Natural killer cell (primary cell): ENCODE results near the gene RPL10. TPM values are rescaled to one million over a fixed set of nuclear protein-coding genes. Genes with fewer than 3 reads are reported as not detected.

Source experiments
- ATAC-seq, 3 donors: fragments of 150-1000 bp in 2 of 3; fragments of 200-7000 bp in 1 of 3; cut with Tn5 transposase; 1 replicate in 1 of 3; 2 replicates in 2 of 3; pipeline ENCODE4 v1.10.0; 2021; ENCODE audit warnings: mild to moderate bottlenecking in 2 of 3, moderate library complexity in 2 of 3
- DNase-seq, 2 donors: peaks; one replicate each; pipeline versions ENCODE4 v3.0.0 to v3.0.0-alpha.2; 2013 to 2021; ENCODE audit warnings: mixed read lengths in 1 of 2
- H3K27ac ChIP-seq: one replicate; pipeline ENCODE4 v1.5.1; 2013; ENCODE audit warnings: mild to moderate bottlenecking, low read length
- H3K27me3 ChIP-seq: one replicate; pipeline ENCODE4 v1.6.1; 2013; ENCODE audit warnings: low read length; ENCODE audit not compliant: control insufficient read depth, insufficient read depth
- H3K36me3 ChIP-seq: one replicate; pipeline ENCODE4 v1.6.1; 2013; ENCODE audit warnings: low read length; ENCODE audit not compliant: control insufficient read depth, insufficient read depth
- H3K4me1 ChIP-seq: one replicate; pipeline ENCODE4 v1.6.1; 2013; ENCODE audit warnings: low read length; ENCODE audit not compliant: control insufficient read depth, insufficient read depth
- H3K4me3 ChIP-seq: one replicate; pipeline ENCODE4 v1.5.1; 2013; ENCODE audit warnings: low read length
- H3K9me3 ChIP-seq: one replicate; pipeline ENCODE4 v1.6.1; 2013; ENCODE audit warnings: low read length; ENCODE audit not compliant: control insufficient read depth, insufficient read depth
- H3K27ac Mint-ChIP-seq, 2 donors: one replicate each; pipeline ENCODE4 v1.8.0; 2022; ENCODE audit warnings: mild to moderate bottlenecking in 2 of 2, mixed read lengths in 2 of 2, moderate library complexity in 1 of 2
- H3K27me3 Mint-ChIP-seq, 2 donors: one replicate each; pipeline ENCODE4 v1.8.0; 2022; ENCODE audit warnings: low read depth in 2 of 2, mixed read lengths in 2 of 2
- H3K36me3 Mint-ChIP-seq: one replicate; pipeline ENCODE4 v1.8.0; 2022; ENCODE audit warnings: mixed read lengths
- H3K4me1 Mint-ChIP-seq, 2 donors: one replicate each; pipeline ENCODE4 v1.8.0; 2022; ENCODE audit warnings: mixed read lengths in 2 of 2
- H3K4me3 Mint-ChIP-seq: one replicate; pipeline ENCODE4 v1.8.0; 2022; ENCODE audit warnings: mild to moderate bottlenecking, moderate library complexity, mixed read lengths
- H3K9me3 Mint-ChIP-seq, 2 donors: one replicate each; pipeline ENCODE4 v1.8.0; 2022; ENCODE audit warnings: mixed read lengths in 2 of 2
- CTCF ChIP-seq: fragments of 200-600 bp; IDR thresholded peaks from one replicate; pipeline ENCODE4 v1.8.0; 2022; ENCODE audit warnings: antibody characterized with exemption
- WGBS: methylation state at CpG from one replicate; pipeline ENCODE4 v1.1.7; 2013; ENCODE audit warnings: missing lambda C conversion rate; ENCODE audit not compliant: insufficient coverage; 5-methylcytosine and 5-hydroxymethylcytosine counted together
- intact Hi-C: fragments of 100-400 bp; cut with micrococcal nuclease; formaldehyde crosslinking; loops from one replicate; pipeline ENCODE4 v1.14.2; 2022
- total RNA-seq, 4 donors: library from RNA; stranded (reverse); fragments of 120-200 nt in 1 of 4; gene quantifications; one replicate each; pipeline versions ENCODE4 v1.2.3 to v1.2.4, GENCODE V29; 2013 to 2022

The RPL10 gene
- total RNA-seq, 3 donors from 2014 or later (not counting 1 experiment from before 2014, with no cell fraction given): 2,249 to 2,456 (median 2,324) TPM

- peaks cover 22 to 25% of the 10 kb centered on the region in 2 donors for H3K4me1 Mint-ChIP-seq
These were observed 30.3 kb downstream of the RPL10 start, which contains the start of gene ATP6AP1 for GRCh38 chrX:154428176-154429171. TSS of gene ATP6AP1 (plus strand) at chrX:154428677. CDS start at chrX:154428693, 16 bp downstream.

GRCh38 chrX:154429711-154430110 is 31.5 kb downstream of the RPL10 start:
- no peak overlapping the region for H3K27ac Mint-ChIP-seq
- 92% methylated on average over 2 of the region's 2 CpGs for whole genome bisulfite sequencing
- peaks cover 22 to 25% of the 10 kb centered on the region in 2 donors for H3K4me1 Mint-ChIP-seq
- H3K36me3 ChIP-seq: peaks cover 14% of the 10 kb centered on the region
- H3K4me3 ChIP-seq: no peak overlapping the region
- peak overlapping the region; percentile 86 for H3K4me3 Mint-ChIP-seq
- H3K9me3 Mint-ChIP-seq: no peaks in the 10 kb centered on the region
- ATAC-seq: no peak
- H3K4me1 ChIP-seq: peaks cover 37% of the 10 kb centered on the region
- TF ChIP-seq CTCF: no peak
- DNase-seq: peak in 1 of 2 donors; percentile 1
- no peaks in the 10 kb centered on the region for H3K36me3 Mint-ChIP-seq
- H3K27me3 Mint-ChIP-seq: no peaks in the 10 kb centered on the region
- H3K27me3 ChIP-seq: no peaks in the 10 kb centered on the region
- no peak overlapping the region for H3K27ac ChIP-seq
- intact Hi-C loops: loop anchor here (5.0 kb wide), 1 partner anchor 48 kb away; the partner anchor contains the start of gene LAGE3
- no peaks in the 10 kb centered on the region for H3K9me3 ChIP-seq

More at GRCh38 chrX:154428176-154429171, 30.3 kb downstream of the RPL10 start, which contains the start of gene ATP6AP1:
- peak within 1 kb of the TSS; percentile 53 for H3K27ac ChIP-seq
- Mint-ChIP-seq H3K27me3 (no peaks in the 10 kb centered on the region), H3K27ac (peak within 1 kb of the TSS; percentile 83 to 84), H3K4me3 (peak within 1 kb of the TSS; percentile 86), H3K36me3 (no peaks in the 10 kb centered on the region), H3K9me3 (no peaks in the 10 kb centered on the region)
- DNase-seq (peak; percentile 81 to 92), ATAC-seq (peak; percentile 97 to 99 (median 97))
- peaks cover 14% of the 10 kb centered on the region for H3K36me3 ChIP-seq
- peaks cover 37% of the 10 kb centered on the region for H3K4me1 ChIP-seq
- H3K27me3 ChIP-seq: no peaks in the 10 kb centered on the region
- no peaks in the 10 kb centered on the region for H3K9me3 ChIP-seq
- WGBS: 7% methylated on average over 85 of the region's 87 CpGs
- intact Hi-C loops: loop anchor here (5.0 kb wide), 1 partner anchor 49 kb away; the partner anchor contains the start of gene LAGE3
- peak within 1 kb of the TSS; percentile 60 for H3K4me3 ChIP-seq
- no peak for TF ChIP-seq CTCF

GRCh38 chrX:154430479-154430878 is 32.3 kb downstream of the RPL10 start:
- Histone ChIP-seq H3K27me3 (no peaks in the 10 kb centered on the region), H3K9me3 (no peaks in the 10 kb centered on the region), H3K27ac (peak overlapping the region; percentile 15), H3K4me3 (no peak overlapping the region), H3K36me3 (peaks cover 20% of the 10 kb centered on the region), H3K4me1 (peaks cover 37% of the 10 kb centered on the region)
- Mint-ChIP-seq H3K4me1 (peaks cover 22 to 25% of the 10 kb centered on the region in 2 donors), H3K27me3 (no peaks in the 10 kb centered on the region), H3K36me3 (no peaks in the 10 kb centered on the region), H3K4me3 (peak overlapping the region; percentile 22), H3K27ac (peak overlapping the region in 1 of 2 donors; percentile 55), H3K9me3 (no peaks in the 10 kb centered on the region)
- ATAC-seq: no peak
- DNase-seq: no peak
- intact Hi-C loops: no loop called here
- TF ChIP-seq CTCF: no peak
- WGBS: 58% methylated on average over 6 of the region's 6 CpGs
